Suprapubic skin (tissue), 4 donors: ENCODE results near the gene RCC2. TPM values are rescaled to one million over a fixed set of nuclear protein-coding genes. Genes with fewer than 3 reads are reported as not detected.

Source experiments
- DNase-seq, 2 donors: peaks; one replicate each; pipeline ENCODE4 v3.0.0-alpha.2; 2019; ENCODE audit warnings: low spot score in 2 of 2
- H3K27ac ChIP-seq: fragments of 200-600 bp; sonication (generic); one replicate; pipeline ENCODE4 v1.5.1; 2019
- H3K27me3 ChIP-seq: fragments of 200-600 bp; sonication (generic); one replicate; pipeline ENCODE4 v1.5.1; 2019
- H3K36me3 ChIP-seq: fragments of 200-600 bp; sonication (generic); one replicate; pipeline ENCODE4 v1.5.1; 2019
- H3K4me1 ChIP-seq: fragments of 200-600 bp; sonication (generic); one replicate; pipeline ENCODE4 v1.5.1; 2019
- H3K4me3 ChIP-seq: fragments of 200-600 bp; sonication (generic); one replicate; pipeline ENCODE4 v1.5.1; 2019; ENCODE audit warnings: mild to moderate bottlenecking
- H3K9me3 ChIP-seq: fragments of 200-600 bp; sonication (generic); one replicate; pipeline ENCODE4 v1.5.1; 2019
- CTCF ChIP-seq, 2 donors: fragments of 200-600 bp in 1 of 2; fragments of 450-650 bp in 1 of 2; sonication (generic) in 1 of 2; IDR thresholded peaks; one replicate each; pipeline ENCODE4 v1.5.1; 2016 to 2019; ENCODE audit warnings: antibody characterized with exemption in 2 of 2, mild to moderate bottlenecking in 1 of 2, moderate library complexity in 1 of 2
- EP300 ChIP-seq: sonication (generic); formaldehyde crosslinking; IDR thresholded peaks from one replicate; pipeline ENCODE4 v1.6.1; 2017; ENCODE audit warnings: antibody characterized with exemption
- POLR2A ChIP-seq, 2 donors: fragments of 450-650 bp; IDR thresholded peaks; one replicate each; pipeline ENCODE4 v1.6.1; 2017; ENCODE audit warnings: antibody characterized with exemption in 2 of 2, mild to moderate bottlenecking in 2 of 2, moderate library complexity in 2 of 2
- POLR2AphosphoS5 ChIP-seq, 3 donors: sonication (generic); formaldehyde crosslinking; IDR thresholded peaks; one replicate each; pipeline ENCODE4 v1.6.1; 2017; ENCODE audit warnings: antibody characterized with exemption in 3 of 3
- WGBS: methylation state at CpG from one replicate; pipeline ENCODE4 v1.1.5; 2018; 5-methylcytosine and 5-hydroxymethylcytosine counted together
- total RNA-seq, 4 donors: library from RNA; depleted of rRNA; stranded (reverse); fragments of >200 nt; gene quantifications; one replicate each; pipeline ENCODE4 v1.1.0, GENCODE V29; 2016

RCC2 gene
- total RNA-seq, 4 donors from 2014 or later, result 68.7 to 86.3 (median 74.5) TPM

GRCh38 chr1:17371896-17372295 is 67.6 kb downstream of the RCC2 start, which contains the start of gene PADI6:
TSS of gene PADI6 (plus strand) at chr1:17372196. CDS start at chr1:17372246, 50 bp downstream.
- no peaks in the 10 kb centered on the region for H3K9me3 ChIP-seq
- DNase-seq, result no peak
- no peak for TF ChIP-seq EP300
- TF ChIP-seq POLR2A (IDR thresholded peaks at IDR 0.05), result no peak
- no peak for TF ChIP-seq POLR2AphosphoS5 (IDR thresholded peaks at IDR 0.05)
- TF ChIP-seq CTCF (IDR thresholded peaks at IDR 0.05), result no peak
- H3K27me3 ChIP-seq, result peaks cover 26% of the 10 kb centered on the region
- H3K4me1 ChIP-seq, result no peaks in the 10 kb centered on the region
- WGBS, result 14% methylated on average over 1 of the region's 7 CpGs
- no peak within 1 kb of the TSS for H3K4me3 ChIP-seq
- no peak within 1 kb of the TSS for H3K27ac ChIP-seq
- no peaks in the 10 kb centered on the region for H3K36me3 ChIP-seq

- TF ChIP-seq CTCF (IDR thresholded peaks at IDR 0.05) (peak in 1 of 2 donors; percentile 24), EP300 (no peak)
- WGBS, result 45% methylated on average over 2 of the region's 2 CpGs
- no peaks in the 10 kb centered on the region for H3K36me3 ChIP-seq
- no peak for DNase-seq
- no peaks in the 10 kb centered on the region for H3K4me1 ChIP-seq
- peaks cover 26% of the 10 kb centered on the region for H3K27me3 ChIP-seq
- H3K27ac ChIP-seq, result no peak overlapping the region
- no peak overlapping the region for H3K4me3 ChIP-seq
- H3K9me3 ChIP-seq, result no peaks in the 10 kb centered on the region
Measured at GRCh38 chr1:17370618-17371017, 68.9 kb downstream of the RCC2 start.

- H3K4me3 ChIP-seq, result no peak overlapping the region
- H3K36me3 ChIP-seq, result no peaks in the 10 kb centered on the region
- no peak for TF ChIP-seq CTCF (IDR thresholded peaks at IDR 0.05)
- no peak for TF ChIP-seq POLR2AphosphoS5 (IDR thresholded peaks at IDR 0.05)
- TF ChIP-seq EP300, result no peak
- TF ChIP-seq POLR2A (IDR thresholded peaks at IDR 0.05), result no peak
- 40% methylated on average over 7 of the region's 9 CpGs for WGBS
- H3K27me3 ChIP-seq, result peaks cover 20% of the 10 kb centered on the region
- H3K9me3 ChIP-seq, result no peaks in the 10 kb centered on the region
- DNase-seq, result no peak
- no peaks in the 10 kb centered on the region for H3K4me1 ChIP-seq
- no peak overlapping the region for H3K27ac ChIP-seq
Measured at GRCh38 chr1:17369466-17369865, 70.0 kb downstream of the RCC2 start.

- Histone ChIP-seq H3K4me3 (no peak overlapping the region), H3K27me3 (peaks cover 17% of the 10 kb centered on the region), H3K4me1 (no peaks in the 10 kb centered on the region), H3K36me3 (no peaks in the 10 kb centered on the region), H3K27ac (no peak overlapping the region), H3K9me3 (no peaks in the 10 kb centered on the region)
- DNase-seq, result no peak
- WGBS, result 48% methylated on average over 3 of the region's 3 CpGs
- TF ChIP-seq CTCF (IDR thresholded peaks at IDR 0.05) (no peak), POLR2A (IDR thresholded peaks at IDR 0.05) (no peak), EP300 (no peak), POLR2AphosphoS5 (IDR thresholded peaks at IDR 0.05) (no peak)
Measured at GRCh38 chr1:17365293-17365692, 74.2 kb downstream of the RCC2 start.

GRCh38 chr1:17363771-17364170 is 75.7 kb downstream of the RCC2 start:
- no peak overlapping the region for H3K27ac ChIP-seq
- no peaks in the 10 kb centered on the region for H3K36me3 ChIP-seq
- 81% methylated on average over 4 of the region's 4 CpGs for WGBS
- H3K4me1 ChIP-seq, result no peaks in the 10 kb centered on the region
- DNase-seq, result no peak
- no peak overlapping the region for H3K4me3 ChIP-seq
- H3K9me3 ChIP-seq, result no peaks in the 10 kb centered on the region
- no peak for TF ChIP-seq EP300
- no peak for TF ChIP-seq CTCF (IDR thresholded peaks at IDR 0.05)
- TF ChIP-seq POLR2A (IDR thresholded peaks at IDR 0.05), result no peak
- TF ChIP-seq POLR2AphosphoS5 (IDR thresholded peaks at IDR 0.05), result no peak
- peaks cover 14% of the 10 kb centered on the region for H3K27me3 ChIP-seq
